Measurements from ENCODE around the gene THAP4.

The THAP4 gene

DNA sequence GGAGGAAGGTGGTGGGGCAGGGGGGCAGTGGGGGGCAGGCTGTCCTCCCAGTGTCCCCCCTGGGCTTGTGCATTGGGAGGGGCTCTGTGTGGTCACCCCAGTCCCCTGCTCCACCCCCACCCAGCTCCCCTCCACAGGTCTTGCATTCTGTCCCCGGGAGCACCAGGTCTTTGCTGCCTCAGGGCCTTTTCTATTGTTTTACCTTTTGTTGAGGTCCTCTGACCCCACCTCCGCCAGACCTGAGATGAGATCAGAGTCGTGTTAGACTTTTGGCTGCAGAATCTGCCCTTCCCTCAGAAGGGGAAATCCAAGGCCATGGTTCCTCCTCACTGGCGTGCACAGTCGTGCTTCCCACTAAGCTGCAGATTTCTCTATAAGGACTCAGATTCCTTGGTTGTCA, 21.3 kb upstream of the THAP4 start:
- peaks cover 40% of the 10 kb centered on the region for H3K36me3 ChIP-seq (ENCODE audit: control insufficient read depth, insufficient read depth, low read length)

DNA sequence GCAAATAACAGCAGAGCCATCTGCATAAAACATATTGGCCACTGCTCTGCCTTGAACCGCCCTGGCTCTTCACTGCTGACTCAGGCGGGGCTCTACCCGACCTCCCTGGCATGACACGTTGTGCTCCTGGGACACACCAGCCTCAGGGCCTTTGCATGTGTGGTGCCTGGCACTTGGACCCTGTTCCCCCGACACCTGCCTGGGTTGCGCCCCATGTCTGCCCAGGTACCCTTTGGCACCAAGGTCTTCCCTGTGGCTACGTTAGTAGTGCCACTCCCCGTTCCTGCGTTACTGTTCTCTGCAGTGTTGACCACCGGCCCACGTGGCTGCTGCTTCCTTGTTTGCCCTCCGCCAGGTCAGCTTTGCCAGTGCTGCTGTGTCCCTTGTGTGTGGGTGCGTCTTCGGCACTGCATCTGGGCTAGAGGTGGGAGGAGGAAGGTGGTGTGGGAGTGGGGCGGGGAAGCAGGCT, 20.9 kb upstream of the THAP4 start:
- Histone ChIP-seq H3K27me3 (replicated peaks; ENCODE audit: control insufficient read depth, insufficient read depth, low read length) (no peaks in the 10 kb centered on the region), H3K36me3 (ENCODE audit: control insufficient read depth, insufficient read depth, low read length) (peaks cover 43% of the 10 kb centered on the region), H3K4me3 (replicated peaks; ENCODE audit: low read depth, low read length) (no peak overlapping the region)
- DNase-seq (ENCODE audit: extremely low read depth, insufficient read length) = no peak
- TF ChIP-seq, protein P1, sequence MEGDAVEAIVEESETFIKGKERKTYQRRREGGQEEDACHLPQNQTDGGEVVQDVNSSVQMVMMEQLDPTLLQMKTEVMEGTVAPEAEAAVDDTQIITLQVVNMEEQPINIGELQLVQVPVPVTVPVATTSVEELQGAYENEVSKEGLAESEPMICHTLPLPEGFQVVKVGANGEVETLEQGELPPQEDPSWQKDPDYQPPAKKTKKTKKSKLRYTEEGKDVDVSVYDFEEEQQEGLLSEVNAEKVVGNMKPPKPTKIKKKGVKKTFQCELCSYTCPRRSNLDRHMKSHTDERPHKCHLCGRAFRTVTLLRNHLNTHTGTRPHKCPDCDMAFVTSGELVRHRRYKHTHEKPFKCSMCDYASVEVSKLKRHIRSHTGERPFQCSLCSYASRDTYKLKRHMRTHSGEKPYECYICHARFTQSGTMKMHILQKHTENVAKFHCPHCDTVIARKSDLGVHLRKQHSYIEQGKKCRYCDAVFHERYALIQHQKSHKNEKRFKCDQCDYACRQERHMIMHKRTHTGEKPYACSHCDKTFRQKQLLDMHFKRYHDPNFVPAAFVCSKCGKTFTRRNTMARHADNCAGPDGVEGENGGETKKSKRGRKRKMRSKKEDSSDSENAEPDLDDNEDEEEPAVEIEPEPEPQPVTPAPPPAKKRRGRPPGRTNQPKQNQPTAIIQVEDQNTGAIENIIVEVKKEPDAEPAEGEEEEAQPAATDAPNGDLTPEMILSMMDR (IDR thresholded peaks at IDR 0.05; ENCODE audit: insufficient read depth, low read length, poor library complexity, severe bottlenecking) = no peak

More for the DNA sequence above, 21.3 kb upstream of the THAP4 start:
- TF ChIP-seq, protein P1 (IDR thresholded peaks at IDR 0.05; ENCODE audit: insufficient read depth, low read length, poor library complexity, severe bottlenecking) = no peak
- Histone ChIP-seq H3K4me3 (replicated peaks; ENCODE audit: low read depth, low read length) (no peak overlapping the region), H3K27me3 (replicated peaks; ENCODE audit: control insufficient read depth, insufficient read depth, low read length) (no peaks in the 10 kb centered on the region)
- DNase-seq (ENCODE audit: extremely low read depth, insufficient read length) = no peak

GRCh38 chr2:241656190-241656741, 19.3 kb upstream of the THAP4 start:
- H3K4me3 ChIP-seq (replicated peaks; ENCODE audit: low read depth, low read length) = no peak overlapping the region
- H3K27me3 ChIP-seq (replicated peaks; ENCODE audit: control insufficient read depth, insufficient read depth, low read length) = no peaks in the 10 kb centered on the region
- peaks cover 46% of the 10 kb centered on the region for H3K36me3 ChIP-seq (ENCODE audit: control insufficient read depth, insufficient read depth, low read length)
- DNase-seq (ENCODE audit: extremely low read depth, insufficient read length) = no peak
- TF ChIP-seq, protein P1 (IDR thresholded peaks at IDR 0.05; ENCODE audit: insufficient read depth, low read length, poor library complexity, severe bottlenecking) = no peak

DNA sequence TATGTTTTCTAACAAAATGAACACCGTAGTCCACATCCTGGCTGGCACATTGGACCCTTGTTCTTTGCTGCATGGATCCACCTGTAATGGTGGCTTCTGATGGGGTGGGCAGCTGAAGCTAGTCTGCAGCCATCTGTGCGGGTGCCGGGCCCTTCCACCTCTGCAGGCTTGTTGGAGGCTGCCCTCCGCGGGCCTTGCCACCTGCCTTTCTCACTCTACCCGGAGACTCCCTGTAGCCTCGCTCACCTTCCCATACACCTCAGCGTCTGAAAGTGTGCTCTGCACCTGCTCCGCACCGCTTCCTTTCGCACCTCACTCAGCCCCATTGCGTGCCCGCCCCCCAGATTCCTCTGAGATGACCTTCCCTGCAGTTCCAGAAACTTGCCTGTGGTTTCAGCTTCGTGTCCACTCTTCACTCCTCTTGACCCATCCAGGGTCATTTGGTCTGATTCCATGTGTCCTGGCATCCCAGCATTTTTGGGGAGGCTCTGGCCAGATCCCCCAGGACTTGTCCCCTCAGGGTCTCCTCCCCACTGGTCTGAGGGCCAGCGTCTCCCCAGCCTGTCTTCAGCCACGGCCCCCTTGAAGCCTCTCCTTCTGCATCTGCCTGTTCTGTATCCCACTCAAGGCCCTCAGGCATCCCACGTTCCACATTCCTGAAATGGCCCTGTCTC, 18.7 kb upstream of the THAP4 start:
- no peak overlapping the region for H3K4me3 ChIP-seq (replicated peaks; ENCODE audit: low read depth, low read length)
- peaks cover 41% of the 10 kb centered on the region for H3K36me3 ChIP-seq (ENCODE audit: control insufficient read depth, insufficient read depth, low read length)
- H3K27me3 ChIP-seq (replicated peaks; ENCODE audit: control insufficient read depth, insufficient read depth, low read length) = no peaks in the 10 kb centered on the region
- TF ChIP-seq, protein P1 (IDR thresholded peaks at IDR 0.05; ENCODE audit: insufficient read depth, low read length, poor library complexity, severe bottlenecking) = no peak
- no peak for DNase-seq (ENCODE audit: extremely low read depth, insufficient read length)

DNA sequence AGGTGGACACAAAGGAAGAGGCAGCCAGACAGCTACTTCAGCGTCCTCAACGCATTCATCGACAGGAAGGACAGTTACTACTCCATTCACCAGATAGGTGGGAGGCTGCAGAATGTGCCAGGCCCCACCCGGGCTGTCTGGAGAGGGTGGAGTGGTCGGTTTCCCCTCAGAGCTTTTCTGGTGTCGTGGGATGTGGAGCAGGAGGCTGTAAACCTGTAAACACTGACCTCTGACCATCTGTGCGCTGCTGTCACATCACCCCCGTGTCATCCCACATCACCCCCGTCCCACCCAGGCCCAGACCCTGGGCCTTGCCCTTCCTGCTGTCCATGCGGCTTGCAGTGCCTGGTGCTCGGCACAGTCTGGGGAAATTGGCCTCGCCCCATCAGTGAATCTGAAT, 17.6 kb upstream of the THAP4 start:
- no peak for DNase-seq (ENCODE audit: extremely low read depth, insufficient read length)
- Histone ChIP-seq H3K36me3 (ENCODE audit: control insufficient read depth, insufficient read depth, low read length) (peaks cover 39% of the 10 kb centered on the region), H3K27me3 (replicated peaks; ENCODE audit: control insufficient read depth, insufficient read depth, low read length) (no peaks in the 10 kb centered on the region), H3K4me3 (replicated peaks; ENCODE audit: low read depth, low read length) (no peak overlapping the region)
- TF ChIP-seq, protein P1 (IDR thresholded peaks at IDR 0.05; ENCODE audit: insufficient read depth, low read length, poor library complexity, severe bottlenecking) = no peak

Measured in GM06990 (cell line).